IPS DF 4.7 (cell line): ENCODE results near the gene GRK1.

Experiments
- DNase-seq: peaks from one replicate; pipeline ENCODE4 v3.0.0-alpha.2; 2013; ENCODE audit warnings: low spot score; ENCODE audit errors: extremely low read depth

The GRK1 gene

GRCh38 chr13:113729187-113730019, 62.4 kb downstream of the GRK1 start:
- DNase-seq: no peak

GRCh38 chr13:113730258-113730691, 63.3 kb downstream of the GRK1 start:
- DNase-seq: no peak

- DNase-seq: no peak
Observed at GRCh38 chr13:113730831-113731191, 63.8 kb downstream of the GRK1 start.

GRCh38 chr13:113731192-113732175, 64.5 kb downstream of the GRK1 start:
- no peak for DNase-seq

- no peak for DNase-seq
Observed at GRCh38 chr13:113732176-113732960, 65.3 kb downstream of the GRK1 start.

- DNase-seq: no peak
Observed at GRCh38 chr13:113732961-113733950, 66.2 kb downstream of the GRK1 start.

- DNase-seq: no peak
Observed at GRCh38 chr13:113734099-113734825, 67.2 kb downstream of the GRK1 start.

GRCh38 chr13:113734826-113735125, 67.8 kb downstream of the GRK1 start:
- no peak for DNase-seq

GRCh38 chr13:113735194-113735593, 68.2 kb downstream of the GRK1 start:
- no peak for DNase-seq

GRCh38 chr13:113735750-113736149, 68.7 kb downstream of the GRK1 start:
- no peak for DNase-seq

- no peak for DNase-seq
Observed at GRCh38 chr13:113736258-113736731, 69.3 kb downstream of the GRK1 start.

- DNase-seq: no peak
Observed at GRCh38 chr13:113737803-113738202, 70.8 kb downstream of the GRK1 start.

- no peak for DNase-seq
Observed at GRCh38 chr13:113739527-113740285, 72.7 kb downstream of the GRK1 start.

GRCh38 chr13:113740286-113740556, 73.2 kb downstream of the GRK1 start:
- DNase-seq: no peak

- no peak for DNase-seq
Observed at GRCh38 chr13:113740661-113741060, 73.6 kb downstream of the GRK1 start.

- no peak for DNase-seq
Observed at GRCh38 chr13:113741191-113741668, 74.2 kb downstream of the GRK1 start.

GRCh38 chr13:113742000-113742441, 75.0 kb downstream of the GRK1 start:
- DNase-seq: no peak

- DNase-seq: no peak
Observed at GRCh38 chr13:113742445-113743120, 75.6 kb downstream of the GRK1 start.
